HCT116 (cell line): Measurements from ENCODE around the gene ALDOC.

ENCODE experiments used
- CTCF ChIP-seq, 3 experiments: fragments of 200-600 bp in 1 of 3; sonication (generic) in 1 of 3; IDR thresholded peaks in 2 of 3; conservative IDR thresholded peaks in 1 of 3; 2 replicates each; pipeline ENCODE4 v1.5.1; 2012 to 2017; ENCODE audit warnings: low read depth in 2 of 3, low read length in 2 of 3, antibody characterized with exemption in 1 of 3, borderline replicate concordance in 1 of 3, control low read depth in 1 of 3, mild to moderate bottlenecking in 1 of 3, mixed read lengths in 1 of 3, mixed run types in 1 of 3, moderate library complexity in 1 of 3; ENCODE audit not compliant: insufficient read depth in 1 of 3
- EZH2 ChIP-seq: fragments of 200-600 bp; sonication (generic); IDR thresholded peaks from 2 replicates; pipeline ENCODE4 v1.6.1; 2017; ENCODE audit warnings: antibody characterized with exemption, mixed run types
- POLR2A ChIP-seq: IDR thresholded peaks from 2 replicates; pipeline ENCODE4 v1.7.0; 2011; ENCODE audit warnings: borderline replicate concordance; ENCODE audit not compliant: insufficient read depth, insufficient read length; ENCODE audit errors: extremely low read depth
- ZBTB33 ChIP-seq: IDR thresholded peaks from 2 replicates; pipeline ENCODE4 v1.6.1; 2011; ENCODE audit warnings: mild to moderate bottlenecking, low read length, moderate library complexity; ENCODE audit not compliant: insufficient replicate concordance; ENCODE audit errors: extremely low read depth
- TF ChIP-seq, protein P1 (sequence below): IDR thresholded peaks from 2 replicates; pipeline ENCODE4 v1.6.1; 2012; ENCODE audit warnings: low read depth

DNA sequence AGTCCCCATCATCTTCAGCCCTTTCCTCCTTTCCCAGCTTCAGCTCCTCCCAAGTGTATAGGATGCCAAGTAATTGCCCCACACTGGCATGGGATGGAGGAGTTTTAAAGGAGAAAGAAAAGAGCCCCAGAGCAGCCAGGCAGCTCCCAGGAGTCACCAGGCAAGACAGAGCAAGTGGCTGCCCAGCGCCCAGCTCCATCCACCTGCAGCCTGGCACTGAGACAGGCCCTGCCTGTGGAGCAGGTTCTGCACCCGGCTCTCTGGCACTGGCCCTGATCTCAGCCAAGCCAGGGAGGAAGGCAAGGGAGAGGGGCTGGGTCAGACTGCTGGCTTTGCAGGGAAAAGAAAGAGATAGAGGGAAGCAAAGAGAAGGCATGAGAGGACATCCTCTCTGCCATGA, 48.8 kb downstream of the ALDOC start:
- no peak for TF ChIP-seq EZH2
- TF ChIP-seq CTCF (IDR thresholded peaks at IDR 0.05 in 2 of 3, conservative IDR thresholded peaks at IDR 0.05 in 1 of 3; ENCODE audit: borderline replicate concordance in 1 of 3, insufficient read depth in 1 of 3, low read depth in 2 of 3, low read length in 2 of 3): no peak
- TF ChIP-seq, protein P1, sequence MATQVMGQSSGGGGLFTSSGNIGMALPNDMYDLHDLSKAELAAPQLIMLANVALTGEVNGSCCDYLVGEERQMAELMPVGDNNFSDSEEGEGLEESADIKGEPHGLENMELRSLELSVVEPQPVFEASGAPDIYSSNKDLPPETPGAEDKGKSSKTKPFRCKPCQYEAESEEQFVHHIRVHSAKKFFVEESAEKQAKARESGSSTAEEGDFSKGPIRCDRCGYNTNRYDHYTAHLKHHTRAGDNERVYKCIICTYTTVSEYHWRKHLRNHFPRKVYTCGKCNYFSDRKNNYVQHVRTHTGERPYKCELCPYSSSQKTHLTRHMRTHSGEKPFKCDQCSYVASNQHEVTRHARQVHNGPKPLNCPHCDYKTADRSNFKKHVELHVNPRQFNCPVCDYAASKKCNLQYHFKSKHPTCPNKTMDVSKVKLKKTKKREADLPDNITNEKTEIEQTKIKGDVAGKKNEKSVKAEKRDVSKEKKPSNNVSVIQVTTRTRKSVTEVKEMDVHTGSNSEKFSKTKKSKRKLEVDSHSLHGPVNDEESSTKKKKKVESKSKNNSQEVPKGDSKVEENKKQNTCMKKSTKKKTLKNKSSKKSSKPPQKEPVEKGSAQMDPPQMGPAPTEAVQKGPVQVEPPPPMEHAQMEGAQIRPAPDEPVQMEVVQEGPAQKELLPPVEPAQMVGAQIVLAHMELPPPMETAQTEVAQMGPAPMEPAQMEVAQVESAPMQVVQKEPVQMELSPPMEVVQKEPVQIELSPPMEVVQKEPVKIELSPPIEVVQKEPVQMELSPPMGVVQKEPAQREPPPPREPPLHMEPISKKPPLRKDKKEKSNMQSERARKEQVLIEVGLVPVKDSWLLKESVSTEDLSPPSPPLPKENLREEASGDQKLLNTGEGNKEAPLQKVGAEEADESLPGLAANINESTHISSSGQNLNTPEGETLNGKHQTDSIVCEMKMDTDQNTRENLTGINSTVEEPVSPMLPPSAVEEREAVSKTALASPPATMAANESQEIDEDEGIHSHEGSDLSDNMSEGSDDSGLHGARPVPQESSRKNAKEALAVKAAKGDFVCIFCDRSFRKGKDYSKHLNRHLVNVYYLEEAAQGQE: no peak
- no peak for TF ChIP-seq POLR2A
- TF ChIP-seq ZBTB33: no peak
